WERI-Rb-1 (cell line): ENCODE data around the gene ADA.

Source experiments
- DNase-seq: peaks from one replicate; pipeline ENCODE4 v3.0.0-alpha.2; 2020
- H3K27ac ChIP-seq: fragments of 250-450 bp; sonication (Bioruptor Pico); 2 replicates; pipeline ENCODE4 v1.5.1; 2020; ENCODE audit warnings: mild to moderate bottlenecking, moderate library complexity
- H3K27me3 ChIP-seq: fragments of 250-450 bp; sonication (Bioruptor Pico); 2 replicates; pipeline ENCODE4 v1.5.1; 2021; ENCODE audit warnings: mild to moderate bottlenecking, low read depth, moderate library complexity; ENCODE audit not compliant: insufficient read depth, severe bottlenecking
- H3K36me3 ChIP-seq: fragments of 250-450 bp; sonication (Bioruptor Pico); 2 replicates; pipeline ENCODE4 v1.5.1; 2020; ENCODE audit warnings: mild to moderate bottlenecking, moderate library complexity
- H3K4me3 ChIP-seq: 2 replicates; pipeline ENCODE4 v1.5.1; 2011; ENCODE audit warnings: low read depth, mild to moderate bottlenecking, control low read depth, low read length
- H3K9me3 ChIP-seq: fragments of 250-450 bp; sonication (Bioruptor Pico); 2 replicates; pipeline ENCODE4 v1.5.1; 2021; ENCODE audit warnings: mild to moderate bottlenecking, moderate library complexity; ENCODE audit not compliant: severe bottlenecking
- CTCF ChIP-seq: IDR thresholded peaks from 2 replicates; pipeline ENCODE4 v1.5.1; 2011; ENCODE audit warnings: low read depth, mild to moderate bottlenecking, control low read depth, inconsistent platforms, low read length

ADA gene

GRCh38 chr20:44646023-44646640 is 5.4 kb downstream of the ADA start:
- Histone ChIP-seq H3K27me3 (no peaks in the 10 kb centered on the region), H3K9me3 (no peaks in the 10 kb centered on the region), H3K27ac (no peak overlapping the region), H3K4me3 (no peak overlapping the region), H3K36me3 (no peaks in the 10 kb centered on the region)
- DNase-seq: no peak
- no peak for TF ChIP-seq CTCF

- TF ChIP-seq CTCF: no peak
- Histone ChIP-seq H3K36me3 (0 out of 2 replicates have a peak, but pooled peaks cover 2% of the 10 kb centered on the region), H3K27ac (no peak overlapping the region), H3K4me3 (no peak overlapping the region), H3K9me3 (no peaks in the 10 kb centered on the region), H3K27me3 (no peaks in the 10 kb centered on the region)
- DNase-seq: no peak
Observed at GRCh38 chr20:44644667-44645131, 6.8 kb downstream of the ADA start.

- no peak for TF ChIP-seq CTCF
- Histone ChIP-seq H3K27me3 (no peaks in the 10 kb centered on the region), H3K27ac (no peak overlapping the region), H3K9me3 (no peaks in the 10 kb centered on the region), H3K4me3 (no peak overlapping the region), H3K36me3 (0 out of 2 replicates have a peak, but pooled peaks cover 2% of the 10 kb centered on the region)
- no peak for DNase-seq
Observed at GRCh38 chr20:44644230-44644617, 7.3 kb downstream of the ADA start.

GRCh38 chr20:44643596-44644229 is 7.8 kb downstream of the ADA start:
- no peak overlapping the region for H3K27ac ChIP-seq
- DNase-seq: no peak
- no peak for TF ChIP-seq CTCF
- H3K4me3 ChIP-seq: no peak overlapping the region
- H3K27me3 ChIP-seq: no peaks in the 10 kb centered on the region
- H3K9me3 ChIP-seq: no peaks in the 10 kb centered on the region
- 0 out of 2 replicates have a peak, but pooled peaks cover 2% of the 10 kb centered on the region for H3K36me3 ChIP-seq

GRCh38 chr20:44643154-44643519 is 8.4 kb downstream of the ADA start:
- Histone ChIP-seq H3K36me3 (0 out of 2 replicates have a peak, but pooled peaks cover 2% of the 10 kb centered on the region), H3K27me3 (no peaks in the 10 kb centered on the region), H3K9me3 (no peaks in the 10 kb centered on the region), H3K27ac (no peak overlapping the region), H3K4me3 (no peak overlapping the region)
- no peak for TF ChIP-seq CTCF
- no peak for DNase-seq
